HG03460 (cell line): ENCODE results near the gene ATP9B.
"Not testable (repeated sequence)": the region's sequence is repeated elsewhere in the genome, so short reads cannot be mapped to it uniquely, and the experiment has no call there.

ENCODE experiments used
- ATAC-seq: cut with Tn5 transposase; IDR thresholded peaks from one replicate; pipeline ENCODE4 v1.9.1; 2021; ENCODE audit not compliant: unreplicated experiment

ATP9B gene

DNA sequence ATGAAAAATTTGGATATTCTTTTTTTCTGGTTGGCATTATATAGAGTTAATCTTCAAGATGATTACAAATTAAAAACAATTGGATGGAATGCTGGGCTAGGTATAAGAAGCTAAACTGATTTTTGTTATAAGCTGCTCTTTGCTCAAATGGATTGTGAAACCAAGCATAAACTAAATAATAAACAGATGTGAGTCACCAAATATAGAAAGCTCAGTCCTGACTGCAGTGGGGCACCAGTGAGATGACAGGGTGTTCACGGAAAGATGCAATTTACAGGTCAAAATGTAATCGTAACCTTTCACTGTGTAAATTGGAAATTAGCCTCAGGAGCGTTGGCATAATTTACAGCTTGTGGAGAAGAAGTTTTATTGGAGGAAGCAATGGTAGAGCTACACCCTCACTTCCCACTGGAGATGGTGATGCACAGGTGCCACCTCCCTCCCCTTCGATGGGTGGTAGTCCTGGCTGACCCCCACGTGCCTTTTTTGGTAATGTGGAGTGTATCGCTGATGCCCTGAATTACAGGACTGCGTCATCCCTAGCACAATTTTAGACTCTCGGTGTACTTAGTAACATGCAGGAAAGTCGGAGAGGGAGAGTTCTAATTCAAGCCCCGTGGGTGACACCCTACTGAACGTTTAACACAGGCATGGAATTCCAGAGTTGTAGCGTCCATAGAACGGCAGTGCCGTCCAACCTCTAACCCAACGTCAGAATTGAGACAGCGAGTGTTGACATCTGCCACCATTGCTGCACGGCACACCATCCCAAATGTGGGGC is 252.6 kb downstream of the ATP9B start:
- ATAC-seq = no peak

DNA sequence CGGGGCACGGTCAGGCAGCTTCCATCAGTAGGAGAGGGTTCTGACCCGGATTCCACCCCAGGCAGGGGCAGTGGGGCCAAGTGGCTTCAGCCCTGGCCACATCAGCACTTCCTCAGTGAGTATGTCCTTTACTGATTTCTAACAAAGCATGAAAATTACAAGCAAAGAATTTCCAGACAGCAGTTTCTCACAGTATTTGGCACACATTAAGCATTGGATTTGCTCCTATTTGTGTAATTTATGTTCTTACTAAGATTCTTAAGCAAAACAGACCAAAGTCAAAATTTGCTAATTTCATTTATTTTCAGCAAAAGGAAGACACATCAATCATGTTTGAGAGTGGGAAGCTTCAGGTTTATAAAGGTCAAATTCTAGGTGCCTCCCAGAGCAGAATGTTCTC is 253.2 kb downstream of the ATP9B start:
- ATAC-seq = no peak

DNA sequence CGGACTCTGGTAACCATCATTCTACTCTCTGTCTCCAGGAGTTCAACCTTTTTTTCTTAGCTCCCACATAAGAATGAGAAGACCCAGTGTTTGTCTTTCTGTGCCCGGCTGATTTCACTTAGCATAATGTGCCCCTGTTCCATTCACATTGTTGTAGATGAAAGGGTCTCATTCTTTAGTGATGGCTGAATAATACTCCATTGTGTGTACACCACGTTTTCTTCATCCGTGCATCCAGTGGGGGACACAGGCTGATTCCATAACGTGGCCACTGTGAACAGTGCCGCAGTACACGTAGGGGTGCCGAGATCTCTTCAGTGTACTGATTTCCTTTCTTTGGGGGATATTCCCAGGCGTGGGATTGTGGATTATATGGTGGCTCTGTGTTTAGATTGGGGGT is 254.3 kb downstream of the ATP9B start:
- ATAC-seq = no peak

DNA sequence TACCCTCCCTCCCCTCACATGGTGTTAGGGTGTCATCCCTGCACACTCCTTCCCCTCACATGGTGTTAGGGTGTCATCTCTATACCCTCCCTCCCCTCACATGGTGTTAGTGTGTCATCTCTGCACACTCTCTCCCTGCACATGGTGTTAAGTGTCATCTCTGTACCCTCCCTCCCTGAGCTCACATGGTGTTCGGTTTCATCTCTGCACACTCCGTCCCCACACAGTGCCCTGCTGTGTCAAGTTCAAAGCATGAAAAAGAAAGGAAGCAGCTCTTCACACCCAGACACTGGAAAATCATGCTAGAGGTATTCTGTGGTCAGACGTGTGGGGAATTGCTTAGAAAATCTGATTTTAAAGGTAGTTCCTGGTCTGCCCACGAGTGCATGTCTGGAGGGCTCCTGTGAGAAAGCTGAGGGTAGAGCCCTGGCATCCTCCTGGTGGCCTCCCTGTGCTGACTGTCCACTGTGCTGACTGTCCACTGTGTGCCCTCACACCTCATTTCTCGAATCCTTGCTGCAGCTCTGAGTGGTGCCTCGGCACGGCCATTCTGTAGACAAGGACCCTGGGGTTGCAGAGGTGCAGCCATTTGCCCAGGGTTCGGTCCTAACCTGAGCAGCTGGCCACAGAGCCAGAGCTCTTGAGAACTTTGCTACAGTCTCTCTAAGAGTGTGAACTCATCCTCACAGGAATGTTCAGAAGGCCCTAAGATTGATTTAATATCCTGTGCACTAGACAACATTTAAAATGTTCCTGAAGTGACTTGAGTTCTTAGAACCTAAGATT is 257.4 kb downstream of the ATP9B start:
- no peak for ATAC-seq

DNA sequence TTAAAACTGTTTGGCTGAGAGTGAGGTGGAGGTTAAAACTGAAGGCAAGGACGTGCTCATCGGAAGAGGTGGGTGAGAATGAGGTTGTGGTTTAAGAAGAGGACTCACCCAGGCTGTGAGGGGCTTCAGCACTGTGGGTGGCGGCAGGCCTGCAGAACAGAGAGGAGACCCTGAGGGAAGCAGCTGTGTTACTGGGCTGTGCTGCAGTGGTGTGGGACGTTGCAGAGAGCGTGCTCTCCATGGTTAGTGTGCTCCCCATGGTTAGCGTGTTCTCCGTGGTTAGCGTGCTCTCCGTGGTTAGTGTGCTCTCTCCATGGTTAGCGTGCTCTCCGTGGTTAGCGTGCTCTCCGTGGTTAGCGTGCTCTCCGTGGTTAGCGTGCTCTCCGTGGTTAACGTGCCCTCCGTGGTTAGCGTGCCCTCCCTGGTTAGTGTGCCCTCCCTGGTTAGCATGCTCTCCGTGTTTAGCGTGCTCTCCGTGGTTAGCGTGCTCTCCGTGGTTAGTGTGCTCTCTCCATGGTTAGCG is 258.1 kb downstream of the ATP9B start:
- ATAC-seq = no peak

DNA sequence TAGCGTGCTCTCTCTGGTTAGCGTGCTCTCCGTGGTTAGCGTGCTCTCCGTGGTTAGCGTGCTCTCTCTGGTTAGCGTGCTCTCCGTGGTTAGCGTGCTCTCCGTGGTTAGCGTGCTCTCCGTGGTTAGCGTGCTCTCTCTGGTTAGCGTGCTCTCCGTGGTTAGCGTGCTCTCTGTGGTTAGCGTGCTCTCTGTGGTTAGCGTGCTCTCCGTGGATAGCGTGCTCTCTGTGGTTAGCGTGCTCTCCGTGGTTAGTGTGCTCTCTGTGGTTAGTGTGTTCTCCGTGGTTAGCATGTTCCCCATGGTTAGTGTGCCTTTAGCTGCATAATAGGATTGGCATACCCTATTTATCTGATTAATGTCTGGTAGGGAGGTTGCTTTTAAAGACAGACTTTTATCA is 258.7 kb downstream of the ATP9B start:
- not testable (repeated sequence) for ATAC-seq

DNA sequence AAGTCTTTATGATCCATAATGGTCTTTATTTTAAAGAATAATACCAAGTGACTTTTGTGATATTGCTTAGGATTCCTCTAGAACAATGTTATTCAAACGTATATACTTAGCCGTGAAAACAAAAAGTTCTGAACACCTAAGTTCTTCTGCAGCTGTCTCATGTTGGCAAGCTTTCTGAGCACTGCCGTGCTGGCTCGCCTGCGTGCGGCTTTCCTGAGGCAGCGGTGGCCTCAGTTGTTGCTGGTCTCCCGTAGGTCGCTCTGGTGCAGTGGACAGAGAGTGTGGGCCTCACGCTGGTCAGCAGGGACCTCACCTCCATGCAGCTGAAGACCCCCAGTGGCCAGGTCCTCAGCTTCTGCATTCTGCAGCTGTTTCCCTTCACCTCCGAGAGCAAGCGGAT is 259.7 kb downstream of the ATP9B start:
- no peak for ATAC-seq

DNA sequence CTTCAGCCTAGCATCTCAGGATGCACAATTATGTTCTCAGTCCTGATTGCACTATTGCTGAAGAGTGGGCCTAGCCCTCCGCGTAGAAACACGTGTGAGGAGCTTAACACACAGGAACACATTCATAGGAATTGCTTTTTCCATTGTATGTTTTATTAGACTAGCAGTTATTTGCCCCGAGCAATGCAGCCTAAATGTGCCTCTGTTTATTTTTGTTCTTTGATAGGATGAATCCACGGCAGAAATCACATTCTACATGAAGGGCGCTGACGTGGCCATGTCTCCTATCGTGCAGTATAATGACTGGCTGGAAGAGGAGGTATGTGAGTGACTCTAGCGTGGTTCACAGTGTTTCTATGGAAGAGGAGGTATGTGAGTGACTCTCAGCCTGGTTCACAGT is 260.6 kb downstream of the ATP9B start:
- no peak for ATAC-seq

DNA sequence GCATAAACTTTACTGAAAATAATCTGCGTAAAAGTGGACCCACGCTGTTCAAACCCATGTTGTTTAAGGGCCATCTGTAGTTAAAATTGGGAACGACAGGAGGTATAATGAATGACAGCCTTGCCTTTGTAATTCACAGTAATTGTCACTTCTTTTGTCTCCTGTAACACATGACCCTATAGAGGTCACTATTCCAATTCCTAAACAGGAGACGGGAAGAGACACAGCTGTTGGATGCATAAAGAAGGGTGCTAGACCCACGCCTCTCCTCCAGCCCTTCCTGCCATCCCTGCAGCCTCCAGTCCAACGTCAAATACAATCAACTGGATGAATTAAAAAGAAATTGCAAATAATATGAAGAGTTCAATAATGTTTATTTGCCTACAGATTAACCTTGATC is 263.5 kb downstream of the ATP9B start:
- no peak for ATAC-seq

DNA sequence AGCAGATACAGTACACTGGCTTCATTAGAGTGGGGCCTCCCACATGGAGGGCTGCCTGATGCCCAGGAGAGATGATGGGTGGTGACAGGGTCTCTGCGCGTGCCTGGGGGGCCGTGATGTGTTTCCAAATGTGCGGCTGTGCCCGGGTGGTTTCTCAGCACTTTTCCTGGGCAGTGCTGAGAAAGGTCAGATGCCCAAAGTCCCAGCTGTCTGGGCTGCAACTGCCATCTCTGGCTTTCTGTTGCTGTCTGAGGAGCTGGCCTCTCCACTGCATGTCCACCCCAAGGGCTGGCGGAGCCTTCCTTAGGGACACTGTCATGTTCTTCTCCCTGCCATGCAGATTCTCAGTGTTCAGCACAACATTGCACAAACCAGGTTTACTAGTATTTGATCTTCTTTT is 263.9 kb downstream of the ATP9B start:
- ATAC-seq = no peak

DNA sequence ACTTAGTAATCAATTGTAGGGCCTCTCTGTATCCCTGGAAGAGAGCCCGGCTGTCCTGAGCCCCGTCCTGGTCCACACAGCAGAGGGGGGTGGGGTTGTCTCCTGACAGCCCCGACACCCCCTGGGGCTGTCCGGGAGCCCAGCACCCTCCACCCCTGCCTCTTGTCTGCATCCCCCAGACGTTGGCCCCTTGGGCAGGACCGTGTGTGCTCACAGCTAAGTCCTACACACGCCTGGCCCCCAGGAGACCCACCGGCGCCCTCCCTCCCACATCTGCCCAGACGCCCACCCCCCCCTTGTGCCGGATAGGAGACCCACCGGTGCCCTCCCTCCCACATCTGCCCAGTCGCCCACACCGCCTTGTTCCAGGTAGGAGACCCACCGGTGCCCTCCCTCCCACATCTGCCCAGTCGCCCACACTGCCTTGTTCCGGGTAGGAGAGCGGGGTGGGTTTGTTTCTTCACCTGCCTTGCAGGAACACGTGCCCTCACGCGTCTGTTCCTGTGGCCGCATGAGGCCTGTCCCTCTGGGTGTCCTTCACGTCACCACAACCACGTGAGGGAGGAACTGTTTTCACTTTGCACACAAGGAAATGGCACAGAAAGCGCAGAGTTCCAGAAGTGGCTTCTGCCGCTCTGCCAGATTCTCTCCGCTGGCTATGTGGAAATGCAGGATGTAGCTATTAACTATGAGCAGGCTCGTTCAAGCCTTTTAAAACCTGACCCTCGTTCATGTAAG is 265.5 kb downstream of the ATP9B start:
- ATAC-seq = no peak

DNA sequence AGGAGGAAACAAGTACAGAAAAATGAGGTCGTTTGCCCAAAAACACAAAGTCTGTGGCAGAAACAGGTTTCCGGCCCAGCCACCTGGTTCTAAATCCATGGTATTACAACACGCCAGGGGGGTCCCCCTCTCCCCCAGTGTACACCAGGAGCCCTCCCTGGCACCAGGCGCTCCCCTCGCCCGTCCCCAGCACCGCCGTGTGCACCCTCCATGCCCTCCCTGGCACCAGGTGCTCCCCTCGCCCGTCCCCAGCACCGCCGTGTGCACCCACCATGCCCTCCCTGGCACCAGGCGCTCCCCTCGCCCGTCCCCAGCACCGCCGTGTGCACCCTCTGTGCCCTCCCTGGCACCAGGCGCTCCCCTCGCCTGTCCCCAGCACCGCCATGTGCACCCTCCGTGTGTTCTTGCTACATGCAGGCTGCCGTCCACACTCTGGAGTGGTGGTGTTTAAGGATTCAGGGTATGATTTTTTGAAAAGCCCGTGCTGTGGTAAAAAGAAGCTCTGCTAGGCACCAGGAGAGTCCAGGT is 266.7 kb downstream of the ATP9B start:
- ATAC-seq = no peak

DNA sequence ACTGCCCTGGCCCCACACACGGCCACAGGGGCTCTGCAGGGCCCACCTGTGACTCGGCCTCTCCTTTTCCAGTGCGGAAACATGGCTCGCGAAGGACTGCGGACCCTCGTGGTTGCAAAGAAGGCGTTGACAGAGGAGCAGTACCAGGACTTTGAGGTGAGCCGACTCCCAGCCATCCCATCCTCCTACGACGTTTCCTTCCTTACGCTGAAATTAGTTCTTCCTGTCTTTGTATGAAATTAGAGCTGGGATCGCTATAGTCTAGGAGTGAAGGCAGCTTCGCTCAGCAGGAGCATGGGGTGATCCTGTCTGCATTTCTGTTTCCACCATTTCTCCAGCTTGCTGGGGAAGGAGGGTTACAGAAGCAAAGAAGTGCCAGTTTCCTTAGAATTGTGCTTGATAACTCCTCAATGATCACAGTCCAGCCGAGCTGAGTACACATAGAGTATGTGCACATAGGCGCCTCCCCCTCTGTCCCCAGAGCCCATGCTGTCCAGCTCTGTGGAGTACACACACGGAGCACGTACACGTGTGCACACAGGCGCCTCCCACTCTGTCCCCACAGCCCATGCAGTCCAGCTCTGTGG is 267.5 kb downstream of the ATP9B start:
- ATAC-seq = no peak

DNA sequence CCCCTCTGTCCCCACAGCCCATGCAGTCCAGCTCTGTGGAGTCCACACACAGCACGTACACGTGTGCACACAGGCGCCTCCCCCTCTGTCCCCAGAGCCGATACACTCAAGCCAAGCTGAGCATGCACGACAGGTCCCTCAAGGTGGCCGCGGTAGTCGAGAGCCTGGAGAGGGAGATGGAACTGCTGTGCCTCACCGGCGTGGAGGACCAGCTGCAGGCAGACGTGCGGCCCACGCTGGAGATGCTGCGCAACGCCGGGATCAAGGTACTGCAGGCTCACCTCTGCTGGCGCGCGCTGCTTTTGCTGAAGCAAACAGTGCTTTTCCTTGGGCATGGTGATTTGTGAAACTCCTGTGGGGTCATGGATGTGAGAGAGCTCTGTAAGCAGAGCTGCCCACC is 268.0 kb downstream of the ATP9B start:
- no peak for ATAC-seq

DNA sequence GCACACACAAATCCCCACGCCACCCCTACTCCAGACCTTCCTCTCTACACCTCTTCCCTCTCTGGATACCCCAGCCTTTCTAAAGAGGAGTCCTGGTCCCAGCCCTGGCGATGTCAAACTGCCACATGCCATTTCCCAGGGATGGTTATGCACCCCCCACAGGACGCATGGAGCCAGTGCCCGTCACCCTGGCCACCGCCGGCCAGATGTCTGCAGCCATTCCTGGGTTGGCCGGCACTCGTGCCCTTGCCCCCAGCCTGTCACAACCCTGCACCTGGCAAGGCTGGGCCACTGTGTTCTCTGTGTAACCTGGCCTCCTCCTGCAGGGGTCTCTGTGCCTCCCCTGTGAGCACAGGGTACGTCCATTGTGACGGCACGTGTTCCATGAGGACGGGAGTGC is 268.4 kb downstream of the ATP9B start:
- no peak for ATAC-seq

DNA sequence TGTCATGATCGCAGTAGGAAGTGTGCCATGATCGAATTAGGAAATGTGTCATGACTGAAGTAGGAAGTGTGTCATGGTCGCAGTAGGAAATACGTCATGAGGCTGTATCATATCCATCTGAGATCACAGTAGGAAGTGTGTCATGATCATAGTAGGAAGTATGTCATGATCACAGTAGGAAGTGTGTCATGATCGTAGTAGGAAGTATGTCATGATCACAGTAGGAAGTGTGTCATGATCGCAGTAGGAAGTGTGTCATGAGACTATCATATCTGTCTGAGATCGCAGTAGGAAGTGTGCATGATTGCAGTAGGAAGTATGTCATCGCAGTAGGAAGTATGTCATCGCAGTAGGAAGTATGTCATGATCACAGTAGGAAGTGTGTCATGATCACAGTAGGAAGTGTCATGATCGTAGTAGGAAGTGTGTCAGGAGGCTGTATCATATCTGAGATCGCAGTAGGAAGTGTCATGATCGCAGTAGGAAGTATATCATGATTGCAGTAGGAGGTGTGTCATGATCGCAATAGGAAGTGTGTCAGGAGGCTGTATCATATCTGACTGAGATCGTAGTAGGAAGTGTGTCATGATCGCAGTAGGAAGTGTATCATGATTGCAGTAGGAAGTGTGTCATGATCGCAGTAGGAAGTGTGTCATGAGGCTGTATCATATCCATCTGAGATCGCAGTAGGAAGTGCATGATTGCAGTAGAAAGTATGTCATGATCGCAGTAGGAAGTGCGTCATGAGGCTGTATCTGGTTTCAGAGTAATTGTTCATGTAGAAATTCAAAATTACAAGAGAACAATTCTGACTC is 270.1 kb downstream of the ATP9B start:
- no peak for ATAC-seq

DNA sequence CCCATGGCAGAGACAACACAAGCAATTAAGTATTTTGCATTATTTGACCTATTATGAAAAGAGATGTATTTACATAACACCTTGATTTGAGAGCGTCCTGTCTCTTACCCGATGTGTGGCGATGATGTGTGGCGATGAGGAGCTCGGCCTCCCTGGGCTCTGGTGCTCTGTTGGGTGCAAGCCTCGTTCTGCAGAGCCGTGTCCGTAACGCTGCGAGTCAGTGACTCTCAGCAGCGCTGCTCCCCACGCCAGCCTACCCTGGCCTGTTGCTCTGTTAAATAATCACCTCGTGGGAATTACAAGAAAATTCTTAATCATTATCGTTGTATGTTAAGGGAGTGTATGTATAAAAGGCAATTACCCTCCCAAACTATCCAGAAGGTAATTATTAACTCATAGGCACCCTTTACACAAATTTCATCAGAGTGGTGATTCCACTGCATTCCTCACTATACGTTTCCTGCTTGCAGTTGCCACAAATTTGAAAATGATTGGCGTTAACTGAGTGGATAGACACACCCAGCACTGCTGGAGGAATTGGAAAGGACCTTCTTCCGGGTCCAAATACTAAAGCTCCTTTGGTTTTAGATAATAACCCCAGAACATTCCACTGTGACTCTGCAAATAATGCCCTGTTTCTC is 274.5 kb downstream of the ATP9B start:
- ATAC-seq = no peak

DNA sequence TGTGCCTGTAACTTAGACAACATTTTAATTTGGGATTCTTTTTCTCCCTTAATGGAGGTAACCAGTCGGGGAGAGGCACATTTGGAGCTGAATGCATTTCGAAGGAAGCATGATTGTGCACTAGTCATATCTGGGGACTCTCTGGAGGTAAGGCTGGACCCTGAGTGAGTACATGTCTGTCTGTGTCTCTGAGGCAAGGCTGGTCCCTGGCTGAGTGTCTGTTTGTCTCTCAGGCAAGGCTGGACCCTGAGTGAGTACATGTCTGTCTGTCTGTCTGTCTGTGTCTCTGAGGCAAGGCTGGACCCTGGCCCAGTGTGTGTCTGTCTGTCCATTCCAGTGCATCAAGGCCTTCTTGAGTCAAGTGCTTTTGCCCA is 275.0 kb downstream of the ATP9B start:
- no peak for ATAC-seq

DNA sequence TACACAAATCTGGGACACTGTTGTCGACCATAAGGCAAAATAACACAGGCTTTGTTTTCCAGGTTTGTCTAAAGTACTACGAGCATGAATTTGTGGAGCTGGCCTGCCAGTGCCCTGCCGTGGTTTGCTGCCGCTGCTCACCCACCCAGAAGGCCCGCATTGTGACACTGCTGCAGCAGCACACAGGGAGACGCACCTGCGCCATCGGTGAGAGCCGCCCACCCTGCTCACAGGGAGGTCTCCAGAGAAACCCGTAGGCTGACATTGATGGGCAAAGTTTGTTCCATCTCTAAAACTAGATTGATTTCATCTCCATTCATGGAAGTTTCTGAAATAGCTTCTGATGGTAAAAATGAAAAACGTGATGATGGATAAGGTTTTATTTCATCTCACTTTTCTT is 276.2 kb downstream of the ATP9B start:
- no peak for ATAC-seq

DNA sequence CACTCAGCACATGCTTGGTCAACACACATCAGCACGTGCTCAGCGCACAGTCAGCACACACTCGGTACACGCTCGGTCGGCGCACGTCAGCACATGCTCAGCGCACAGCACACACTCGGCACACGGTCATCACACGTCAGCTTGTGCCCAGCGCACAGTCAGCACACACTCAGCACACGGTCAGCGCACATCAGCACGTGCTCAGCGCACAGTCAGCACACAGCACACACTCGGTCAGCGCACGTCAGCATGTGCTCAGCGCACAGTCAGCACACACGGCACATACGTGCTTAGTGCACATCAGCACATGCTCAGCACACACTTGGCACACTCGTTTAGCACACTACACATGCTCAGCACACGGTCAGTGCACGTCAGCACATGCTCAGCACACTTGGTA is 276.8 kb downstream of the ATP9B start:
- no peak for ATAC-seq
